Progenitor cell of endocrine pancreas (in vitro differentiated cells): Measurements from ENCODE around the gene RIMBP2. TPM values are rescaled to one million over a fixed set of nuclear protein-coding genes. Genes with fewer than 3 reads are reported as not detected.

Experiments
- DNase-seq: peaks from one replicate; pipeline ENCODE4 v3.0.0; 2021; ENCODE audit warnings: low spot score; ENCODE audit not compliant: unreplicated experiment
- H3K27ac Mint-ChIP-seq: 2 replicates; pipeline ENCODE4 v1.8.0; 2021; ENCODE audit warnings: mild to moderate bottlenecking, moderate library complexity, mixed read lengths
- H3K27me3 Mint-ChIP-seq: 2 replicates; pipeline ENCODE4 v1.8.0; 2021; ENCODE audit warnings: mixed read lengths
- H3K36me3 Mint-ChIP-seq: 2 replicates; pipeline ENCODE4 v1.8.0; 2022; ENCODE audit warnings: mixed read lengths; ENCODE audit not compliant: insufficient read depth
- H3K4me1 Mint-ChIP-seq: 2 replicates; pipeline ENCODE4 v1.8.0; 2021; ENCODE audit warnings: low read depth, mixed read lengths
- H3K4me3 Mint-ChIP-seq: 2 replicates; pipeline ENCODE4 v1.8.0; 2021; ENCODE audit warnings: low read depth, mild to moderate bottlenecking, moderate library complexity, mixed read lengths
- H3K9me3 Mint-ChIP-seq: 2 replicates; pipeline ENCODE4 v1.8.0; 2021; ENCODE audit warnings: low read depth, mixed read lengths
- total RNA-seq: library from RNA; stranded (reverse); gene quantifications from 2 replicates; pipeline ENCODE4 v1.2.1, GENCODE V29; 2021
- TF ChIP-seq, protein P1 (sequence below): fragments of 200-600 bp; sonication (generic); IDR thresholded peaks from one replicate; pipeline ENCODE4 v1.5.0; 2021; ENCODE audit warnings: antibody characterized with exemption, mild to moderate bottlenecking; ENCODE audit not compliant: unreplicated experiment

RIMBP2 gene
- total RNA-seq, 1 donor from 2014 or later = 31.6 TPM

DNA sequence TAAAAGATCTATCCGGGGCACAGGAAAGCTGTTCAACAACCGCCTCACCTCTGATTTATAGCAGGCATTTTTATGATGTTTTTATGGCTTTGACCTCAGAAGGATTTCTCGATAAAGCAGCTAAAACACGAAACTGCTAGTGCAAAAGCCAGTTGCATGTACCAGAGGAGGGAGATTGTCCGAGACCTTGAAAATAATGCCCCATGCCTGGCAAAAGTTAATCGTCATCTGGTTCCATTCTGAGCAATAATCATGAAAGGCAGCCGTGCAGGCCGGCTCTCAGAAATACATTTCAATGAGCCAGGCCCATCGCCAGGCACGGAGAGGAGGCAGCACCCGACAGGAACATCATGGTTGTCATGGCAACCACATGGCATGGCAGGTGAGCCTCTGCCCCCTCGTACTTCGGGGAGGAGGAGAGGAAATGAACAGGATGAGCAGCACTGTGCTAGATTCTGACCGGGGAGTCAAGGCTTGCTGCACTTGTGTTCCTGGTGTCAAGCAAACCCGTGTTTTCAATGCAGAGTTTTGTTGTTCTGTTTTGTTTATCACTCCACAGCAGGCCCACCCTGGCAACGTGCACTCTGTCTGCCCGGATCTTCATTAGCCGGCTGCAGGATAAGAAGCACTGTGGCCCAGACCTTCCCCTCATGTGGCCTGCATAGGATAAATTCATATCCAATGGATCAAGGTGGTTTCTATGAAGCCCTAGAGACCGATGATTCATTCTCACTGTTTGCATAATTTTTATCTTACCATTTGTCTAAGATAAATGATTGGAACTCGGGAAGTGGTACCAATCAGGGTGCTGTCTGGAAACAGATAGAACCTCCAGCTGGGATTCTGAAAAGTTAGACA lies 160.2 kb downstream of the RIMBP2 start:
- TF ChIP-seq, protein P1, sequence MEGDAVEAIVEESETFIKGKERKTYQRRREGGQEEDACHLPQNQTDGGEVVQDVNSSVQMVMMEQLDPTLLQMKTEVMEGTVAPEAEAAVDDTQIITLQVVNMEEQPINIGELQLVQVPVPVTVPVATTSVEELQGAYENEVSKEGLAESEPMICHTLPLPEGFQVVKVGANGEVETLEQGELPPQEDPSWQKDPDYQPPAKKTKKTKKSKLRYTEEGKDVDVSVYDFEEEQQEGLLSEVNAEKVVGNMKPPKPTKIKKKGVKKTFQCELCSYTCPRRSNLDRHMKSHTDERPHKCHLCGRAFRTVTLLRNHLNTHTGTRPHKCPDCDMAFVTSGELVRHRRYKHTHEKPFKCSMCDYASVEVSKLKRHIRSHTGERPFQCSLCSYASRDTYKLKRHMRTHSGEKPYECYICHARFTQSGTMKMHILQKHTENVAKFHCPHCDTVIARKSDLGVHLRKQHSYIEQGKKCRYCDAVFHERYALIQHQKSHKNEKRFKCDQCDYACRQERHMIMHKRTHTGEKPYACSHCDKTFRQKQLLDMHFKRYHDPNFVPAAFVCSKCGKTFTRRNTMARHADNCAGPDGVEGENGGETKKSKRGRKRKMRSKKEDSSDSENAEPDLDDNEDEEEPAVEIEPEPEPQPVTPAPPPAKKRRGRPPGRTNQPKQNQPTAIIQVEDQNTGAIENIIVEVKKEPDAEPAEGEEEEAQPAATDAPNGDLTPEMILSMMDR = no peak
- peaks cover 3% of the 10 kb centered on the region for H3K9me3 Mint-ChIP-seq
- no peaks in the 10 kb centered on the region for H3K36me3 Mint-ChIP-seq
- H3K27ac Mint-ChIP-seq = no peak overlapping the region
- no peak overlapping the region for H3K4me3 Mint-ChIP-seq
- H3K27me3 Mint-ChIP-seq = peaks cover 4% of the 10 kb centered on the region
- peaks cover 4% of the 10 kb centered on the region for H3K4me1 Mint-ChIP-seq
- DNase-seq = no peak

DNA sequence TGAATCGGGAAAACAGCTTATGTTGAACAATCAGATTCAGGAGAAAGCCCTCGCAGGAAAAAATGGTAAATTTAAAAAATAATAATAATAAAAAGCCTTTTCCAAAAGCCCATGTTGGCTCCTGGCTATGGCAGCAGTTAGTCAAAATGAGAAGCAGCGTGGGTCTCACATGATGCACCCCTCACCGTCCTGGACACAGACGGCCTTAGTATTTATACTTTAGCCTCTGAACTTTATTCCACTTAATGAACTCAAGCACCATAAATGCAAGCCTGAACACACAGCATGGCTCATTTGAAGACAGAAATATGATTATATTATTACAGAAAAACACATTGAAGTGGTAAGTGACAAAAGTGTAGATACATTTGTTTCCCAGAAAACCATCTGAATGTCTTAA lies 160.9 kb downstream of the RIMBP2 start:
- Mint-ChIP-seq H3K36me3 (no peaks in the 10 kb centered on the region), H3K4me1 (peaks cover 4% of the 10 kb centered on the region), H3K27ac (no peak overlapping the region), H3K27me3 (peaks cover 4% of the 10 kb centered on the region), H3K9me3 (peaks cover 4% of the 10 kb centered on the region), H3K4me3 (no peak overlapping the region)
- TF ChIP-seq, protein P1 = no peak
- DNase-seq = no peak

DNA sequence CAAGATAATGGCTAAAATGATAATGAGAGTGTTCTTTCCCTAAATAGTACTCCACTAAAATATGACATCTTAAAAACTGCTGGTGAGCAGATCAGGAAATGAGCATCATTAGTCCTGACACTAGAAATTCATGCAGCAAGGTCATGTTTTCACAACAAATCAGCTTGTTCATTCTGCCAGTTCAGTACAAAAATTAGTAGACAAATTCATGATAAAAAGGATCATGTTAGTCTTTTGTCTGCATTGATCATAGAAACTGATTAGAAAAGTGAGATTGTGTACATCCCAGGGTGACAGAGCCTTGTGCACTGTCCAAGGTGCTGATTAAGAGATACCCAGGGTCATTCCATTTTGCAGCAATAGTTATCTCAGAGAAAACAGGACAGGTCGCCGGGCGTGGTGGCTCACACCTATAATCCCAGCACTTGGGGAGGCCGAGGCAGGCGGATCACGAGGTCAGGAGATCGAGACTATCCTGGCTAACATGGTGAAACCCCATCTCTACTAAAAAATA lies 163.6 kb downstream of the RIMBP2 start:
- DNase-seq = no peak
- Mint-ChIP-seq H3K4me1 (no peaks in the 10 kb centered on the region), H3K27me3 (no peaks in the 10 kb centered on the region), H3K9me3 (peaks cover 4% of the 10 kb centered on the region), H3K4me3 (no peak overlapping the region), H3K27ac (no peak overlapping the region), H3K36me3 (no peaks in the 10 kb centered on the region)
- TF ChIP-seq, protein P1 = no peak

- no peaks in the 10 kb centered on the region for H3K4me1 Mint-ChIP-seq
- no peak overlapping the region for H3K27ac Mint-ChIP-seq
- no peak overlapping the region for H3K4me3 Mint-ChIP-seq
- DNase-seq = no peak
- no peaks in the 10 kb centered on the region for H3K36me3 Mint-ChIP-seq
- TF ChIP-seq, protein P1 = no peak
- no peaks in the 10 kb centered on the region for H3K27me3 Mint-ChIP-seq
- H3K9me3 Mint-ChIP-seq = peaks cover 4% of the 10 kb centered on the region
Observed at GRCh38 chr12:130549361-130549760, 166.7 kb downstream of the RIMBP2 start.

DNA sequence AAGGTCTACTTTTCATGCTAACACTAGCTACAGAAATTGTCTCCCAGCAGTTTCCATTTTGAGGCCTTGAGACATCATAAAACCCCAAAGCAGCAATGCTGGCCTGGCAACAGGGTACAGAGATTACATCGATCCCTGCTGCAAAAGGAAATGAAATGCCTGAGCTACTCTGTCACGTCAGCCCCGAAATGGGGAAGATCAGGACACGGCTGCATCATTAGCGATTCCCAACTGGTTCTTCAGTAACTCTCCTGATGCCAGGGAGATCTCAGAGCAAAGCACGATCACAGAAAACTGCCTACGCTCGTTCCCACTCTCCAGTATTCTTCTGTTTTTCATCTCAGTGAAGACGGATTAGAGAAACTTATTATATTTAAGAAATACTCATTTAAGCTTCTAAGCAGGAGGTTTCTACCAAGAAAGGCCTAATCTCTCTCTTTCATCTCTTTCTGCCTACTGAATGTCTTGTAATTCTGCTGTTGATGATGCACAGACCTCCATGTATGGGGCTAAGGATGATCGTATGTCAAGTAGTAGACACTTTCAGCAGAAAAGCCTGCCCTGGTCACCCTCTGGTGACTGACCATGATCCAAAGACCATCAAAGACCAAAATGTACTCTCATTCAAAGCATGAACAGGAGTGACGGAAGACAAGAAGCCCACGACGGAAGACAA lies 168.5 kb downstream of the RIMBP2 start:
- DNase-seq = no peak
- H3K27me3 Mint-ChIP-seq = peaks cover 4% of the 10 kb centered on the region
- no peaks in the 10 kb centered on the region for H3K4me1 Mint-ChIP-seq
- H3K36me3 Mint-ChIP-seq = no peaks in the 10 kb centered on the region
- TF ChIP-seq, protein P1 = no peak
- H3K9me3 Mint-ChIP-seq = peaks cover 4% of the 10 kb centered on the region
- H3K4me3 Mint-ChIP-seq = no peak overlapping the region
- H3K27ac Mint-ChIP-seq = no peak overlapping the region
